Measurements from ENCODE around the gene RPP21.

Gene RPP21

GRCh38 chr6:30359276-30359675 is 14.3 kb downstream of the RPP21 start:
- Histone ChIP-seq H3K79me2 (ENCODE audit: insufficient read depth, low read length) (no peaks in the 10 kb centered on the region), H3K4me1 (ENCODE audit: insufficient read depth, low read length, severe bottlenecking) (peaks cover 4% of the 10 kb centered on the region), H3K9ac (ENCODE audit: low read length) (no peak overlapping the region), H2AFZ (ENCODE audit: low read length) (no peak overlapping the region), H3K4me3 (ENCODE audit: low read depth, low read length, poor library complexity, severe bottlenecking) (no peak overlapping the region), H4K20me1 (ENCODE audit: insufficient read depth, low read length) (no peaks in the 10 kb centered on the region), H3K27ac (ENCODE audit: low read depth, low read length, poor library complexity, severe bottlenecking) (no peak overlapping the region), H3K9me3 (ENCODE audit: low read length) (no peaks in the 10 kb centered on the region), H3K36me3 (ENCODE audit: insufficient read depth, low read length) (no peaks in the 10 kb centered on the region), H3K27me3 (ENCODE audit: insufficient read depth, low read length) (no peaks in the 10 kb centered on the region; the same call in 1 of the 2 replicates), H3K9me2 (ENCODE audit: low read depth, low read length) (no peaks in the 10 kb centered on the region), H3F3A (ENCODE audit: insufficient read depth, low read length) (no peaks in the 10 kb centered on the region), H3K4me2 (ENCODE audit: low read length) (no peak overlapping the region)
- TF ChIP-seq, protein P1, sequence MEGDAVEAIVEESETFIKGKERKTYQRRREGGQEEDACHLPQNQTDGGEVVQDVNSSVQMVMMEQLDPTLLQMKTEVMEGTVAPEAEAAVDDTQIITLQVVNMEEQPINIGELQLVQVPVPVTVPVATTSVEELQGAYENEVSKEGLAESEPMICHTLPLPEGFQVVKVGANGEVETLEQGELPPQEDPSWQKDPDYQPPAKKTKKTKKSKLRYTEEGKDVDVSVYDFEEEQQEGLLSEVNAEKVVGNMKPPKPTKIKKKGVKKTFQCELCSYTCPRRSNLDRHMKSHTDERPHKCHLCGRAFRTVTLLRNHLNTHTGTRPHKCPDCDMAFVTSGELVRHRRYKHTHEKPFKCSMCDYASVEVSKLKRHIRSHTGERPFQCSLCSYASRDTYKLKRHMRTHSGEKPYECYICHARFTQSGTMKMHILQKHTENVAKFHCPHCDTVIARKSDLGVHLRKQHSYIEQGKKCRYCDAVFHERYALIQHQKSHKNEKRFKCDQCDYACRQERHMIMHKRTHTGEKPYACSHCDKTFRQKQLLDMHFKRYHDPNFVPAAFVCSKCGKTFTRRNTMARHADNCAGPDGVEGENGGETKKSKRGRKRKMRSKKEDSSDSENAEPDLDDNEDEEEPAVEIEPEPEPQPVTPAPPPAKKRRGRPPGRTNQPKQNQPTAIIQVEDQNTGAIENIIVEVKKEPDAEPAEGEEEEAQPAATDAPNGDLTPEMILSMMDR (IDR thresholded peaks at IDR 0.05; ENCODE audit: low read length): no peak

GRCh38 chr6:30360139-30360538 is 15.2 kb downstream of the RPP21 start:
- Histone ChIP-seq H3K9ac (ENCODE audit: low read length) (no peak overlapping the region), H3K36me3 (ENCODE audit: insufficient read depth, low read length) (no peaks in the 10 kb centered on the region), H3F3A (ENCODE audit: insufficient read depth, low read length) (no peaks in the 10 kb centered on the region), H4K20me1 (ENCODE audit: insufficient read depth, low read length) (no peaks in the 10 kb centered on the region), H3K4me3 (ENCODE audit: low read depth, low read length, poor library complexity, severe bottlenecking) (no peak overlapping the region), H3K9me2 (ENCODE audit: low read depth, low read length) (no peaks in the 10 kb centered on the region), H2AFZ (ENCODE audit: low read length) (no peak overlapping the region), H3K27ac (ENCODE audit: low read depth, low read length, poor library complexity, severe bottlenecking) (no peak overlapping the region), H3K27me3 (ENCODE audit: insufficient read depth, low read length) (no peaks in the 10 kb centered on the region; the same call in 1 of the 2 replicates), H3K9me3 (ENCODE audit: low read length) (no peaks in the 10 kb centered on the region), H3K4me2 (ENCODE audit: low read length) (no peak overlapping the region), H3K4me1 (ENCODE audit: insufficient read depth, low read length, severe bottlenecking) (peaks cover 4% of the 10 kb centered on the region), H3K79me2 (ENCODE audit: insufficient read depth, low read length) (no peaks in the 10 kb centered on the region)
- TF ChIP-seq EZH2 (IDR thresholded peaks at IDR 0.05; ENCODE audit: borderline replicate concordance, low read length): no peak
- TF ChIP-seq, protein P1 (IDR thresholded peaks at IDR 0.05; ENCODE audit: low read length): no peak

DNA sequence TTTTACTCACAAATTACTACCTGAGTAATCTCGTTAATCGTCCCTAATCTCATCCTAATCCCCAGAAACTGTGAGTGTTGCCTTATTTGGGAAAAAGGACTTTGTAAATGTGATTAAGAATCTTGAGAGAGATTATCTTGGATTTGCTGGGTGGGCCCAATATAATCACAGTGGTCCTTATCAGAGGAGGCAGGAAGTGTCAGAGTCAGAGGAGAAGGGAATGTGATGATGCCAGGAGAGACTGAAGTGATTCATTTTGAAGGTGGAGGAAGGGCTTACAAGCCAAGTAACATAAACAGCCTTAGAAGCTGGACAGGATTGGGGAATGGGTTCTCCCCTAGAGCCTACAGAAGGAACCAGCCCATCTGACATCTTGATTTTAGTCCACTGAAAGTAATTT is 16.7 kb downstream of the RPP21 start:
- Histone ChIP-seq H3F3A (ENCODE audit: insufficient read depth, low read length) (no peaks in the 10 kb centered on the region), H3K9ac (ENCODE audit: low read length) (no peak overlapping the region), H3K4me1 (ENCODE audit: insufficient read depth, low read length, severe bottlenecking) (peaks cover 4% of the 10 kb centered on the region), H3K36me3 (ENCODE audit: insufficient read depth, low read length) (no peaks in the 10 kb centered on the region), H3K4me2 (ENCODE audit: low read length) (no peak overlapping the region), H3K9me2 (ENCODE audit: low read depth, low read length) (no peaks in the 10 kb centered on the region), H3K4me3 (ENCODE audit: low read depth, low read length, poor library complexity, severe bottlenecking) (no peak overlapping the region), H3K27me3 (ENCODE audit: insufficient read depth, low read length) (no peaks in the 10 kb centered on the region; the same call in 1 of the 2 replicates), H3K9me3 (ENCODE audit: low read length) (no peaks in the 10 kb centered on the region), H4K20me1 (ENCODE audit: insufficient read depth, low read length) (no peaks in the 10 kb centered on the region), H3K27ac (ENCODE audit: low read depth, low read length, poor library complexity, severe bottlenecking) (no peak overlapping the region), H2AFZ (ENCODE audit: low read length) (no peak overlapping the region), H3K79me2 (ENCODE audit: insufficient read depth, low read length) (no peaks in the 10 kb centered on the region)
- no peak for TF ChIP-seq EZH2 (IDR thresholded peaks at IDR 0.05; ENCODE audit: borderline replicate concordance, low read length)
- TF ChIP-seq, protein P1 (IDR thresholded peaks at IDR 0.05; ENCODE audit: low read length): no peak
